AG09319 (cell line): ENCODE results near the gene EID2B.

Experiments used
- DNase-seq: peaks from one replicate; pipeline ENCODE4 v3.0.0-alpha.2; 2010; ENCODE audit warnings: low read depth; ENCODE audit errors: extremely low read depth
- TF ChIP-seq, protein P1 (sequence below): IDR thresholded peaks from 2 replicates; pipeline ENCODE4 v1.5.1; 2011; ENCODE audit warnings: low read depth, mild to moderate bottlenecking, inconsistent platforms, low read length, moderate library complexity

The EID2B gene, protein sequence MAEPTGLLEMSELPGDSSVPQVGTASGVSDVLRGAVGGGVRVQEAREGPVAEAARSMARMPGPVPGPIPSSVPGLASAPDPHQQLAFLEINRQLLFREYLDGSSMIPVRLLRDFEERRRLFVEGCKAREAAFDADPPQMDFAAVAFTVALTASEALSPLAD

DNA sequence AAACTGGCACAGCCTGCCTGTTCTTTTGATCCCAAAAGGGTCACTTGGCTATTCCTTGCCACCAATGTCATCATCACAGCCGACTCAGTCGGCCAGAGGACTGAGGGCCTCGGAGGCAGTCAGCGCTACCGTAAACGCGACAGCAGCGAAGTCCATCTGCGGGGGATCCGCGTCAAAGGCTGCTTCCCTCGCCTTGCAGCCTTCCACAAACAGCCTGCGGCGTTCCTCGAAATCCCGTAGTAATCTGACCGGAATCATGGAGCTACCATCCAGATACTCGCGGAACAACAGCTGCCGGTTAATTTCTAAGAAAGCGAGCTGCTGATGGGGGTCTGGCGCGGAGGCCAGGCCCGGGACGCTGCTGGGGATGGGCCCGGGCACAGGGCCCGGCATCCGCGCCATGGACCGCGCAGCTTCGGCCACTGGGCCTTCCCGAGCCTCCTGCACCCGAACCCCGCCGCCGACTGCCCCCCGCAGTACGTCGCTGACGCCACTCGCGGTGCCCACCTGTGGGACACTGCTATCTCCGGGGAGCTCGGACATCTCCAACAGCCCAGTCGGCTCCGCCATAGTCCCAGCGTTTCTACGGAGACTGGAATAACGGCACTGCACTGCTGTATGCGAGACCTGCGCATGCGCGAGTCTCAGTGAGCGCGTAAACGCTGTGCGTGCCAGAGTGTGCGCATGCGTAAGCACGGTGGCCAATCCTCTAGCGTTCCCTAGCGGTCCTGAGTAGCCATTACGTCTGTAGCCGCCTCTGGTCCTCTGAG, at the start of gene EID2B:
TSS of gene EID2B (minus strand) at position 620 of the 770 bp plus-strand sequence. CDS start at position 570, 50 bp downstream.
- TF ChIP-seq, protein P1, sequence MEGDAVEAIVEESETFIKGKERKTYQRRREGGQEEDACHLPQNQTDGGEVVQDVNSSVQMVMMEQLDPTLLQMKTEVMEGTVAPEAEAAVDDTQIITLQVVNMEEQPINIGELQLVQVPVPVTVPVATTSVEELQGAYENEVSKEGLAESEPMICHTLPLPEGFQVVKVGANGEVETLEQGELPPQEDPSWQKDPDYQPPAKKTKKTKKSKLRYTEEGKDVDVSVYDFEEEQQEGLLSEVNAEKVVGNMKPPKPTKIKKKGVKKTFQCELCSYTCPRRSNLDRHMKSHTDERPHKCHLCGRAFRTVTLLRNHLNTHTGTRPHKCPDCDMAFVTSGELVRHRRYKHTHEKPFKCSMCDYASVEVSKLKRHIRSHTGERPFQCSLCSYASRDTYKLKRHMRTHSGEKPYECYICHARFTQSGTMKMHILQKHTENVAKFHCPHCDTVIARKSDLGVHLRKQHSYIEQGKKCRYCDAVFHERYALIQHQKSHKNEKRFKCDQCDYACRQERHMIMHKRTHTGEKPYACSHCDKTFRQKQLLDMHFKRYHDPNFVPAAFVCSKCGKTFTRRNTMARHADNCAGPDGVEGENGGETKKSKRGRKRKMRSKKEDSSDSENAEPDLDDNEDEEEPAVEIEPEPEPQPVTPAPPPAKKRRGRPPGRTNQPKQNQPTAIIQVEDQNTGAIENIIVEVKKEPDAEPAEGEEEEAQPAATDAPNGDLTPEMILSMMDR: peak; percentile 95
- DNase-seq: peak; percentile 91

DNA sequence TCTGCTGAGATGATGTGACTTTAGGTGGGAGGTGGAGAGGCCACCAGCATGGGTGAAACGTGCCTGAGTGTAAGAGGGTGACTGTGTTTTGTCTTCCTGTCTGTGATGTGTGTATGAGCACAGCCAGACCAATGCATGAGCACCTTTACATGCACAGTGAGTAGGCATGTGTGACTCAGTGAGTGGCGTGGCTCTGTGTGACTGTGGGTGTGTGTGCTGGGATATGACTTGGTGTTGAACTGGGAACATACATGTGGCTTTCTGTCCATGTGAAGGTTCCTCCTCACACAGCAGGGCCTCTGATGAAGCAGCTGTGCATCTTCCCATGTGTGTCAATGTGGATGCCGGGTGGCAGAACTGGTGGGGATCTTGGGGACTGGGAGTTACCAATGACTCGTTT, 49.8 kb upstream of the EID2B start:
- no peak for DNase-seq
- TF ChIP-seq, protein P1: no peak

DNA sequence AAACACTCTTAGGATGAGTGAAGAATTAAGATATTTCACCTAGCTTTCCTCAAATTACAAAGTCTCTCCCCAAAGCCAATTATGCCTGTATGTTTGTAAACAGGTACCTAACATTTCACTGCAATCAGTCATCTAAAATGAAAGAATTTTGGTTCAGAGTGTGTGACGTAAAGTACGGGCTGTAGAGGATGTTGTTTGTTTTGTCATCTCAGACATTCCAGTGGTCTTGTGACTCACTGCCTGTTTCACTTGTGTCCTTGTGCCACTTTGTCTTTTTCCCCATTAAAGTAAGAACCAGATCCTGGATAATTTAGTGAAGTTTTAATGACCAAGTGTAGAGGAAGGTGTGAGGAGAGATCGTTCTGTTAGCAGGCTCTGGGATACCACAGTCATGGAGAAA, 36.0 kb upstream of the EID2B start:
- no peak for DNase-seq
- TF ChIP-seq, protein P1: no peak

DNA sequence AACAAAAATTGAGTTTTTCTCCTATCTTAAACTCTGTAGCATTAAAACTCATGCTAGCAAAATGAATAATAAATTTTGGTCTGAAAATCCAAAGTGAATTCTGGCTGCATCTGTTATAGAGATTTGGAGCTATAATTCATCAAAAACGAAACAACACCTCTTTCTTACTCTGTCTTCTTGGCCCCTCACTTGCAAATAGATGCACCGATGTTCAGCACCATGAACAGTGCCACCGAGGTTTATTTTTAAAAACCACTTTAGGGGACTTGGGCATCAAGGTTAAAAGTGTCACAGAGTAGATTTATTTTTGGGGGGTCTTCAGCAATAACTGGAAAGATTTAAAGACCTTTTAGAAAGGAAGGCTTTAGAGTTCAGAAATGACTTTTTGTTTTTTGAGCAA, 33.4 kb upstream of the EID2B start:
- TF ChIP-seq, protein P1: no peak
- DNase-seq: no peak

DNA sequence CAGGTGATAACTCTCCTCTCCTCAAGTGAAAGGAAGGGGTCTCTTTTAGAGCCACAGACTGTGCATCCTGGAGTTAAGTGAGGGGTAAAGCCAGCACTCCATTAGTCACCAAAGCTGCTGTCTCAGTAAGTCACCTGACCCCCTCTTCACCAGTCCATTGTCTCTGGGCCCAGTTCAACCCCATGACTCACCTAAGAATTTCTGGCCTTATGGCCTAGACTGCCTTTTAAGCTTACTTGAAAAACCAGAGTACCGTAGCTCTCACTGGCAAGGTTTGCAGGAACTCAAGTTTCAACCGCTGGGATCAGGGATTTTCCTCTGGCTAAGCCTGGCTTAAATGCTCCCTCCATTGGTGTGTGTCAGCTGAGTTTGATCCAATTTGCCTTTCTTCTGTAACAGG, 30.8 kb upstream of the EID2B start:
- no peak for DNase-seq
- TF ChIP-seq, protein P1: no peak

DNA sequence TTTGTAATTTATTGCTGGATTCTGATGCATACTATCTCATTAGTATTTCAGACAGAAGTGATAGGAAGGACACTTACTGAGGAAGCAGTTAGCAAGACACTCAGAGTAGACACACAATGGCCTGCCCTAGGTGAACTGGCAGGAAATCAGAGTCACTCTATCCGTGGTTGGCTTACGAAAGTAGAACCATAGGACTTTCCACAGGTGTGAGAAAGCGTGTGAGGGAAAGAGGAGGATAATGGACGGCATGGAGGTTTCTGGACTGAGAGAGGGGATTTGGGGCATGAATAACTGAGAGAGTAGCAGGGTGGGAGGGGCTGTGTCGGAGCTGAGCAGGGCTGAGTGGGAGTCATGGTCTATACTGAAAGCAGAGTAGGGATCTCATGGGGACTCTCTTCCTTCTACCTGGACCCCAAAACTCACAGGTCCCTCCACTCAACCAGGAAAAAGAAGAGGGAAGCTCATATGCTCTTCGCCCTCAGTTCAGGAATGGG, 26.0 kb upstream of the EID2B start:
- TF ChIP-seq, protein P1: no peak
- no peak for DNase-seq
